NCI-H1092 (cell line): Measurements from ENCODE around the gene CTNNBL1.
"Not testable (repeated sequence)": the region's sequence is repeated elsewhere in the genome, so short reads cannot be mapped to it uniquely, and the experiment has no call there.

ENCODE experiments used
- DNase-seq: peaks from one replicate; lab custom pipeline; 2025; lab: John Stamatoyannopoulos, UW

The CTNNBL1 gene

DNA sequence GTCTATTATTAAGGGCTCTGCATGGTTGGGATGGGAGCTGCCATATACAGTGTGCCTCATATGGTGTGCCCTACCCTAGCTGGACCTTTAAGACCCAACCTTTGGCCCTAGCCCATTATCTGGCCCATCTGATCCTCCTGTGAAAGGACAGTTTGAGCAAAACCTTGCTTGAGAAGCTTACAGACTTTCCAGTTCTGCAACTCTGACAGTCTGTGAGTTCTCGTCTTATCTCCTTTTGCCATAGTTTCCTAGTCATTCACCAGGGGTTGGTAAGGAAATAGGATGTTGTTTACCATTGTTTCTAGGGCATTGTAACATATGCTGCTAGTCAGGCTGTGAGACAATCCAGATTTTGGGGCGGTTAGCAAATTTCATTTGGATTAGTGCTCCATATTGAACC lies 17.2 kb downstream of the CTNNBL1 start:
- DNase-seq = no peak

DNA sequence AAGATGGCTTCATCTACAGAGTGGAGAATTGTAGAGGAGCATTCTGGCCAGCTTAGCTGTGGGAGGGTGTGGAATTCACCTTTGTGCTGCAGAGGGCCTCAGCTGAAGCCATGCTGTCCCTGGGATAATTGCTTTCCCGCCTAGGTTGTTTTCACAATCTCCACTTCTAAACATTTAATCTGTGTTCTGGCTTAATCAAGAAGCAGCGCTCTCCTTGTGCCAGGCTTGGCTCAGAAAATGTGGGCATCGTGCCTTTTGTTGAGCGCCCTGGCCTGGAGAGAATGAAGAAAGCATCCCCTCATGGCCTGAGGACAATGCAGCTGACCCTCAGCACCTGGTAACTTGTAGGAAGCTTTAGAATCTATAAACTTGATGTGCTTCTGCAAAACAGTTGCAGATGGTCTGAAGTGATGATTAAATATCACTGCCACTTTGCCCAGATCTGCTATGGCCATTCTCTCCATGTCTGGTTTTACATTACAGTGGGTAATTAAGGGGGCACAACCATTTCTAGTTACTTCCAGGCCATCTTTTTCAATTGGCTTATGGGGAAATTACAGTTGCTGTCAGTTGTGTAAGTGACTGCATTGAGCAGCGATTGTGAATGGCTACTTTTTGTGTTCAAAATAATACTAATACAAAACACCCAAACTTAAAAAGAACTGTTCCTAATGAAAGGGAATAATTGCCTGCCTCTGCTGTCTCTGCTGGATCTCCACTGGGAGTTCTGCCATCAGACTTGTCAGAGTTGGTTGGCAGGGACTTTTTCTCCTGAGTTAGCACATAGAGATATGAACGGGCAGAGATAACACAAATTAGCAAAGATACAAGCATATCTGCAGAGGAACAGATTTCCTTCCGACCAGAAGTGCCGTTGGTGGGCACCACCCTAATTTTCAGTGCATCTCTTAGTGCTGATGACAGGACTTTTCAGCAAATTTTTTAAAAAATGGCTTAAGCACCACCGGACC lies 18.4 kb downstream of the CTNNBL1 start:
- peak; percentile 79 for DNase-seq

DNA sequence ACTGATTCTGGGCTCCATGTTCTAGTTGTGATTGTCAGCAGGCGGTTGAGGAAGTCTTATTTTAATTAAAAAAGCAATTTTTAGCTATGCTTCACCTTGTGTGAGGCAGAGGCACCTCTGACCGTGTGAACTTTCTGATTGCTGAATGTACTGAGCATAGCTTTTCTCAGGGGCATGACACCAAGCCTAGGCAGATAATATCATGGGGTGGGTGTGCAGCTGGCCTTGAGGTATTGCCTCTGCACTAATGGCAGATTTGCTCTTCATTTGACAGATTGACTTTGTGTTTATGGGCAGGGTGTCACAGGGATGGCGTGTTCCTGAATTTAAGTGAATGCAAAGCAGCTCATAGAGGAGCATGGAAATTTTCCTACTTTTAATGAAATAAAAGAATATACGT lies 19.6 kb downstream of the CTNNBL1 start:
- DNase-seq = no peak

- DNase-seq = no peak
These were observed 21.3 kb downstream of the CTNNBL1 start for GRCh38 chr20:37714978-37715672.

DNA sequence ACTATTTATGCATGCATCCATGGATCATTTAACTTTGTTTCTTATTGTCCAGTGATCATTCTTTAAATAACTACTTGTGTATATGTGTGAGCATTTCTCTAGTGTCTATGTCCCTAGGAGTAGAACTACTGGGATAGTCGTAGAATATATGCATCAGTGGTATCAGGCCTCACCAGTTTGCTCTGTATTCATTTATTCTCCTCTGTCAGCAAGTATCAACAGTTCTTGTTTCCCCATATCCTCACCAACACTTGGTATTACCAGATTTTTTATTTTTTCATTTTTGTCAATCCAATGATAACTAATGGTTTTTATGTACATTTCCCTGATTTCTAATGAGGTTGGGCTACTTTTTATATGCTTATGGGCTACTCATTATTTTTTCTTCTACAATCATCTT lies 27.9 kb downstream of the CTNNBL1 start:
- DNase-seq = no peak

DNA sequence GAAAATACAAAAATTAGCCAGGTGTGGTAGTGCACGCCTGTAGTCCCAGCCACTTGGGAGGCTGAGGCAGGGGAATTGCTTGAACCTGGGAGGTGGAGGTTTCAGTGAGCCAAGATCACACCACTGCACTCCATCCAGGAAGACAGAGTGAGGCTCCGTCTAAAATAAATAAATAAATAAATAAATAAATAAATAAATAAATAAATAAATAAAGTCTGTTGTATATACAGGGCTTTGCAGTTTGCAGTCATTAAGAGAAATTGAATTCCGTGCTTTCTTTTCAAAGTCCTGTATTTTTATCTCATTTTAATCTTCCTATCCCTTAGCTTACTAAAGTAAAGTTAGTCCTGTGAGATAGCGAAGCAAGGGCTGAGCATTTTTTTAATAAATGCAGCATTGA lies 28.5 kb downstream of the CTNNBL1 start:
- DNase-seq = not testable (repeated sequence)

DNA sequence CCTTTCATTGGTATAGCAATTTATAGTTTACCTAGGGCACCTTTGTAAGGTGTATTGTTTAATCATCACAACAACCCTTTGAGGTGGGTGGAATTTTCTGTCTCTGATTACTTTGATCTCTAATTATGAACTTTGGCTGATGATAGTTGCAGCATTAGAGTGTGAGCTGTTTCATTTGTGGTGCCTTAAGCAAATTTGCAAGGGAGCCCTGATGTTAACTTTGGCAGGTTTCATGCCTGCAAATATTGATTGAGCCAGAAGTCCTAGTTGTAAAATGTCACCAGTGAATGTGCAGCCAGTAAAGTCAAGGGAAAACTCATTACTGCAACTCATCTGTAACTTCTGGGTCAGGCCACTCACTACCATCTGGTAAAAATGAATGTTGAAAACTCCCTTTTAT lies 29.8 kb downstream of the CTNNBL1 start:
- no peak for DNase-seq

DNA sequence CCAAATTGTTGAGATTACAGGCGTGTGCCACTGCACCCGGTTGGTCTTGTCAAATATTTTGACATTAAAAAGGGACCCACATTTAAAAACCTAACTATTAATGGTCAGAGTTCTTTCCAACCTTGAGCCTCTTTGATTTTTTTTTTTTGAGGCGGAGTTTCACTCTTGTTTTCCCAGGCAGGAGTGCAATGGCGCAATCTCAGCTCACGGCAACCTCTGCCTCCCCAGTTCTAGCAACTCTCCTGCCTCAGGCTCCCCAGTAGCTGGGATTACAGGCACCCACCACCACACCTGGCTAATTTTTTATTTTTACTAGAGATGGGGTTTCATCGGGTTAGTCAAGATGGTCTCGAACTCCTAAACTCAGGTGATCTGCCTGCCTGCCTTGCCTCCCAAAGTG lies 31.3 kb downstream of the CTNNBL1 start:
- no peak for DNase-seq

DNA sequence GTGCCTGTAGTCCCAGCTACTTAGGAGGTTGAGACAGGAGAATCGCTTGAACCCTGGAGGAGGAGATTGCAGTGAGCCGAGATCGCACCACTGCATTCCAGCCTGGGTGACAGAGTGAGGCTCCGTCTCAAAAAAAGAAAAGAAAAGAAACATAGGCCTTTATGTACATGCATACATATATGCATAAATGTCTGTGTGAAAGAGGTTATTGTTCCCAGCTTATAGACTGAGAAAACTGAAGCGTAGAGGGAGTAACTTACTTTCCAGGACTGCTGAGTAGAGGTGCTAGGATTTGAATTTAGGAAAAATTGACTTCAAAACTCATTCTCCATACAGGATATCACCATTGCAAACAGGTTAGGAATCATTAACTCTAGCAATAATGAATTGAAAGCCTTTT lies 32.0 kb downstream of the CTNNBL1 start:
- no peak for DNase-seq

DNA sequence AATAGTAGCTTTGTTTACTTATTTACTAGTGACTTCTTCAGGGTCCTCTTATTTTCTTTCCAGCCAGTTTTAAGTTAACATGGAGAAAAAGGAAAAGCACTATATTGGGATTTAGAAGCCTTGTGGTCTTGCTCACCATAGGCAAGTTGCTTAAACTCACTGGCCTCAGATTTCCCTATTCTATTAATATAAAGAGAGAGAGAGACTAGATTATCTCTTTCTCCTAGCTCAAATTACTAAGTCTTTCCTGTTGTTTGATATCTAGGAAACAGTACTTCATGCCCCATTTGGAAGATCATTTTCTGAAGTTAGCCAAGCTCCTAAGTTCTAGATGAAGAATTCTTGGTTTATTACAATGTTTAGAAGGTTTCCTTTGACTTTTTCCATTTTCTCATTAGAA lies 32.5 kb downstream of the CTNNBL1 start:
- no peak for DNase-seq

DNA sequence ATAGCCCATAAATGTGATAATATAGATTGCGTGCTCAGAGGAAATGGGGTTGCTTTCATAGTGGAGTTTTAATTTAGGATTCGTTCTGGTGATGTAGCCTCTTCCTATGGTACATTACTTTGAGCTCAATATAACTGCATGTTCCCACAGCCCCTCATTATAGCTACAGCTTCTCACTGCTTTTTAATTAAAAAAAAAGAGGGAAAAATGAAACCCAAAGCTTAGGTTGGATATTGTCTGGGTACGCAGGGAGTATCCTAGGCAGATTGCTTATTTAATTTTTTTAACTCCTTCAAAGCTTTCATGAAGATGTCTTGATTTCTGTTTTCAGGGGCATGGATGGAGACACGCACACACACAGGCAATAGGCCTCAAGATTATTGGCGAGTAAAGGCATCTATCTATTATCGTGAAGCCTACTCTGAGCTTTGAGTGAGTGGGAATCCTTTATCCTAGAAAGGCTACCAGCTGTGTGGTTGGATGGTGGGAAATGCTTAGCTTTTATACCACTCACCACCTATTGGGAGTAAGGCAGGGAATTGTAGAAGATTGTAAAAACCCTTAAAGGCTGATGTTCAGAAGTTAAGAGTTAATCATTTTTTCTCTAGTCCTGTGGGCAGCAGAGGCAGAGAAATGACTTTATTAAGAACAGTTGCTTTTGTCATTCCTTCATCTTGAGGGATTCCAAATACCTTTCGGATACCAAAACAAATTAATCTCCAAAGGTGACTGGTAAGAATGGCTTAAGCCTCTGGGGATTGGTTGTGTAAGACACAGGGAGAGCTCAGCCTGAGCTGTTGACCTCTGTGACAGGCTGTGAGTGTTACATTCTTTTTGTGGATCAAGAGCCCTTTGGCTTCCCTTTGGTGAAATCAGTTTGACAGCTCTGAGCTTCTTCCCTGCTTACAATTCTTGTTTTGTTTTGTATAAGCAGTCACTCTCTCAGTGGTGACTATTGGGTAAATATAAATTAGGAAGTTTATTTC lies 33.4 kb downstream of the CTNNBL1 start:
- no peak for DNase-seq

DNA sequence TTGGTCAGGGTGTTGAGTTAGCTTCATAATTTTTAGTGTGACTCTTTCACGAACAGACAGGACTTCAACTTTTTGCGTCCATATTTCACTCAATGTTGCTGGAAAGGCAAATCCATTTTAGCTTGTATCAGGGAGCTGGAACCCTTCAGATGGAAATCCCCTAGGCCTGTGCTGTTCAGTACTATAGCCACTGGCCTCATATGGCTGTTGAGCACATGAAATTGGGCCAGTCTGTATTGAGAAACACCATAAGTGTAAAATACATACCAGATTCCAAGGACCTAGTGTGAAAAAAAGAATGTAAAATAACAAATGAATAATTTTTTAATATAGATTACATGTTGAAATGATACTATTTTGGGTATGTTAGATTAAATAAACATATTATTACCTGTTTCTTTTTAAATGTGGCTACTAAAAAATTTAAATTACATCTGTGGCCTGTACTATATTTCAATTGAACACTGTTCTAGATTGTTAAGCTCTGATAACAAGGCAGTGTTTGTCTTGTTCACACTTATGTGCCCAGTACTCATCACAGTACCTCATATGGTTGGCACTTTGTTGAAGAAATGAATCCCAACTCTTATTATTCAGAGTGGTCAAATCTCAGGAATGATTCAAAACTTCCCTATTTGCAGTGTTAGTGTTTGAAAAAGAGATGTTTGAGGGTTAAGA lies 34.3 kb downstream of the CTNNBL1 start:
- no peak for DNase-seq

GRCh38 chr20:37728635-37728983 lies 34.8 kb downstream of the CTNNBL1 start:
- DNase-seq = no peak

- no peak for DNase-seq
These were observed 35.6 kb downstream of the CTNNBL1 start for GRCh38 chr20:37729452-37729851.

- no peak for DNase-seq
These were observed 36.1 kb downstream of the CTNNBL1 start for GRCh38 chr20:37729909-37730308.

GRCh38 chr20:37733416-37733815 lies 39.6 kb downstream of the CTNNBL1 start:
- DNase-seq = no peak

DNA sequence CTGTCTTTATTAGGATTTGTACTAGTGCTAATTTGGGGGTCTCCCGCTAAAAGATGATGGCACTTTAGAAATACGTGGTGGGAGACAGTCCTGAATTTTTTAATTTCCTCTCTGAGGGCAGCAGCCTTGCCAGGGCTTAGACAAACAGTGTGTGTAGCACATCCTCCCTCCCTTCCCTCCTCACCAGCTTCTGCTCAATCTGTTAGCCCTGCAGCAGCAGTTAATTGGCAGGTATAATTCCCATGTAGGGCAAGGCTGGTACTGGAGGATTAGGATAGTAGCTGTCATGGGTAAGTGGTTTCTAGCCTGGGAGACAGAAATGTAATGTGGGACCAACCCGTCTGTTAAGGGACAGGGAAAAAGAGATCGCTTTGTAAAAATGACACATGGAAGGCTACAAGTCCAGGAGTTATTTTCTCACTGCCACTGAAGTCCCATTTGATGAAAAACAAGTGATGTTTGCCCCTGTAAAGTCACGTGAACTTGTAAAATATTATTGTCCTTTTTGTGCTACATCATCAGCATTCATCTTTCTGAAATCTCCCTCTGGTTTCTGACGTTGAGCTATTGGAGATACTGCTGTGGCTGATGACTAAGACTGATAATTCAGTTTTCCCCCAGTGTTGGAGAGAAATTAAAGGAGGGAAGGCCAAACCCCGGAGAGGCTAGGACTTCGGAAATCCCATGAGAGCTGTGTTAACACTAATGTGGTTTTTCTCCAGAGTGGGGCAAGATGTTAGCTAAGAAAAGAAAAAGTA lies 40.6 kb downstream of the CTNNBL1 start:
- no peak for DNase-seq

GRCh38 chr20:37735541-37735940 lies 41.7 kb downstream of the CTNNBL1 start:
- no peak for DNase-seq

DNA sequence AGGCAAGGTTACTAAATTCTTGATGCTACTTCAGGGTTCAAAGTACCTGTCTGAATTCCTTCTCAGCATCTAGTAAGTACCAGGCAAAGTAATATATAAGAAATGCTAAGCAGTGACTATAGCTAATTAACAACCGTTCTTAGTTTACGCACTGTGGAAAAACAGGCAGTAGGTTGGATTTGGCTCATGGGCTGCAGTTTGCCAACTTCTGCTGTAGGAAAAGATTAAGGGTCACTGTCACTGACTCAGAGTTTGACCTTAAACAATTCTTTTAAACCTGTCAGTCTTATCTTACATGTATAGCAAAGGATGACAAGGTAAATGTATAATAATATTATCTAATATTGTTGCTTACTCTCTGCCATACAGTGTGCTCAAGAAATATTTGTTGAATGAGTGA lies 42.3 kb downstream of the CTNNBL1 start:
- DNase-seq = no peak

DNA sequence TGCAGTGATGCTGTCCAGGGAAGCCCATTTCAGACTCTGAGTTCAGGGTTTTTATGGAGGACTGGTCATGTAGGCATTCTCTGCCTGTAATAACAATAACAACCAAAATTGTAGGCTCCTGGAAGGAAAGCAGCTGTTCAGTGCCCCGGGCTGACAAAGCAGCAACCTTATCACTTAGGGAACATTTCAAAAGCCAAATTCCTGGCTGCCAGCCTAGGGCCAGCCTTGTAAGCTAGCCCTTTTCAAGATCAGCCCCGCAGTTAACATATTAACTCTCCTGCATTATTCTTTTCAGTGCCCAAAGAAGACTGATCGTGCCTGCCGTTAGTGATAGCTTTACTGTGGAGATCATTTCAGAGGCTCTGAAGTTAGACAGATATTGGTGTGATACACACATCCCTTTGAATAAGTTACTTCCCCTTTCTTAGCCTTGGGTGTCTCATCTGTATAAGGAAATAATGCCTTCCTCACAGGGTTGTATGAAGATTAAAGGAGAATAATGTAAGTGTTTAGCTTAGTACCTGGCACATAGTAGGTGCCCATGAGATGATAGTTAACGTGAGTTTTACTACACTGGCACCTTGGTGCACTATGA lies 44.1 kb downstream of the CTNNBL1 start:
- no peak for DNase-seq
